ENCODE data around the gene TYR.
"Not testable (repeated sequence)": the region's sequence is repeated elsewhere in the genome, so short reads cannot be mapped to it uniquely, and the experiment has no call there.

TYR gene
- long read RNA-seq, donor 1, result 0 reads
- long read RNA-seq, donor 2, result 0 reads
- long read RNA-seq, donor 3, result 0 reads
- long read RNA-seq, donor 4, result 0 reads
- long read RNA-seq, donor 5, result 0 reads
- long read RNA-seq, donor 6, partial matches to known transcripts, result 7 of 7 reads
- long read RNA-seq, donor 6, other reads (novel, unspliced or antisense), result 0 of 7 reads
- long read RNA-seq, donor 7, result 0 reads
- long read RNA-seq, donor 8, result 0 reads

GRCh38 chr11:89177691-89178231 lies at the start of gene TYR:
TYR (plus strand) TSS chr11:89177875; CDS start chr11:89177954, 79 bp downstream.
- no peak for DNase-seq

- no peak for DNase-seq
These were observed 41.1 kb upstream of the TYR start for GRCh38 chr11:89136606-89137005.

- no peak for DNase-seq
These were observed 30.4 kb upstream of the TYR start for GRCh38 chr11:89147229-89147628.

GRCh38 chr11:89159974-89160373 lies 17.7 kb upstream of the TYR start:
- DNase-seq, result no peak

GRCh38 chr11:89161949-89162348 lies 15.7 kb upstream of the TYR start:
- DNase-seq, result no peak

- DNase-seq, result no peak
These were observed 14.0 kb upstream of the TYR start for GRCh38 chr11:89163686-89164085.

- no peak for DNase-seq
These were observed 9.3 kb upstream of the TYR start for GRCh38 chr11:89168396-89168795.

GRCh38 chr11:89175796-89176195 lies 1.9 kb upstream of the TYR start:
- DNase-seq, result no peak

GRCh38 chr11:89176938-89177337 lies 737 bp upstream of the TYR start:
- DNase-seq, result no peak

- no peak for DNase-seq
These were observed 3.4 kb downstream of the TYR start for GRCh38 chr11:89181111-89181510.

- no peak for DNase-seq
These were observed 5.3 kb downstream of the TYR start for GRCh38 chr11:89182773-89183518.

- DNase-seq, result no peak
These were observed 6.3 kb downstream of the TYR start for GRCh38 chr11:89184021-89184420.

- no peak for DNase-seq
These were observed 12.1 kb downstream of the TYR start for GRCh38 chr11:89189776-89190175.

- no peak for DNase-seq
These were observed 23.5 kb downstream of the TYR start for GRCh38 chr11:89201138-89201537.

- DNase-seq, result no peak
These were observed 26.1 kb downstream of the TYR start for GRCh38 chr11:89203814-89204213.

GRCh38 chr11:89205378-89205777 lies 27.7 kb downstream of the TYR start:
- no peak for DNase-seq

- DNase-seq, result no peak
These were observed 43.1 kb downstream of the TYR start for GRCh38 chr11:89220684-89221339.

GRCh38 chr11:89235083-89235482 lies 57.4 kb downstream of the TYR start:
- DNase-seq, result no peak

- no peak for DNase-seq
These were observed 58.3 kb downstream of the TYR start for GRCh38 chr11:89235976-89236375.

GRCh38 chr11:89247007-89247406 lies 69.3 kb downstream of the TYR start:
- DNase-seq, result not testable (repeated sequence)

- no peak for DNase-seq
These were observed 71.5 kb downstream of the TYR start for GRCh38 chr11:89249196-89249595.

GRCh38 chr11:89261483-89261882 lies 83.8 kb downstream of the TYR start:
- DNase-seq, result not testable (repeated sequence)

GRCh38 chr11:89267660-89268302 lies 90.1 kb downstream of the TYR start:
- no peak for DNase-seq
